ENCODE measurements around the gene TCF7L1.
A peak's percentile ranks its signal among the peaks of the same experiment; 100 is the strongest.
"Not testable (repeated sequence)": the region's sequence is repeated elsewhere in the genome, so short reads cannot be mapped to it uniquely, and the experiment has no call there.

The TCF7L1 gene

DNA sequence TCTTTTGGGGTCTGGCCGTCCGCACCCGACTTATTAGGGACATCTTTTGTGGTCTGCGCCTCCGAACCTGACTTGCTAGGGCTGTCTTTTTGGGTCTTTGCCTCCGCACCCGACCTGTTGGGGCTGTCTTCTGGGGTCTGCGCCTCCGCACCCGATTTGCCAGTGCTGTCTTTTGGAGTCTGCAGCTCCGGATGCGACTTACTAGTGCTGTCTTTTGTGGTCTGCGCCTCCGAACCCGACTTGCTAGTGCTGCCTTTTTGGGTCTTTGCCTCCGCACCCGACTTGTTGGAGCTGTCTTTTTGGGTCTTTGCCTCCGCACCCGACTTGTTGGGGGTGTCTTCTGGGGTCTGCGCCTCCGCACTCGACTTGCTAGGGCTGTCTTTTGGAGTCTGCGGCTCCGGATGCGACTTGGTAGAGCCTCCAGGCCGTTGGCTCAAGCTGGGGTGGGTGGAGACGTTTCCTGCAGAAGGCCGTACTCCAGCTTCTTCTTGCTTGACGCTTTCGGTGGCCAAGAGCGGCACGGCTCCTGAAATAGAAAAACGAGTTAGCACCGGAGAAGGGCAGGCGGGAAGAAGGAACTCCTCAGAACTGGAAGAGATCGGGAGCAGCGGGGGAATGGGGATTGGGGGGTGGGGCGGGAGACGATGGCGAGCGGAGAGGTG is 194.1 kb downstream of the TCF7L1 start:
- Histone ChIP-seq H3K9me2 (replicated peaks; ENCODE audit: insufficient read depth, low read length) (no peaks in the 10 kb centered on the region), H3K9me3 (replicated peaks; ENCODE audit: insufficient read depth, low read length) (no peaks in the 10 kb centered on the region), H3K4me1 (ENCODE audit: low read length) (peaks cover 16% of the 10 kb centered on the region), H3K9ac (ENCODE audit: low read length) (peak overlapping the region; percentile 98), H3K27me3 (replicated peaks; ENCODE audit: insufficient read depth, low read length) (no peaks in the 10 kb centered on the region), H3K4me3 (ENCODE audit: low read length) (peak overlapping the region; percentile 98), H4K20me1 (ENCODE audit: insufficient read depth, low read length) (peaks cover 17% of the 10 kb centered on the region), H3K36me3 (replicated peaks; ENCODE audit: insufficient read depth, low read length) (0 out of 2 replicates have a peak, but pooled peaks cover 9% of the 10 kb centered on the region), H3F3A (ENCODE audit: insufficient read depth, low read length) (peaks cover 18% of the 10 kb centered on the region; the same call in 1 of the 2 replicates), H3K27ac (ENCODE audit: low read length) (peak overlapping the region; percentile 96; the same call in 1 of the 2 replicates), H3K4me2 (ENCODE audit: low read depth, low read length) (peak overlapping the region; percentile 93), H3K79me2 (ENCODE audit: low read length) (peaks cover 56% of the 10 kb centered on the region), H2AFZ (ENCODE audit: low read length) (peak overlapping the region; percentile 46)
- DNase-seq = peak; percentile 57
- TF ChIP-seq EZH2phosphoT487 (IDR thresholded peaks at IDR 0.05; ENCODE audit: low read length) = no peak
- TF ChIP-seq CTCF (IDR thresholded peaks at IDR 0.05; ENCODE audit: low read length) = no peak
- no peak for TF ChIP-seq EZH2 (optimal IDR thresholded peaks at IDR 0.05; ENCODE audit: low read depth, low read length)

DNA sequence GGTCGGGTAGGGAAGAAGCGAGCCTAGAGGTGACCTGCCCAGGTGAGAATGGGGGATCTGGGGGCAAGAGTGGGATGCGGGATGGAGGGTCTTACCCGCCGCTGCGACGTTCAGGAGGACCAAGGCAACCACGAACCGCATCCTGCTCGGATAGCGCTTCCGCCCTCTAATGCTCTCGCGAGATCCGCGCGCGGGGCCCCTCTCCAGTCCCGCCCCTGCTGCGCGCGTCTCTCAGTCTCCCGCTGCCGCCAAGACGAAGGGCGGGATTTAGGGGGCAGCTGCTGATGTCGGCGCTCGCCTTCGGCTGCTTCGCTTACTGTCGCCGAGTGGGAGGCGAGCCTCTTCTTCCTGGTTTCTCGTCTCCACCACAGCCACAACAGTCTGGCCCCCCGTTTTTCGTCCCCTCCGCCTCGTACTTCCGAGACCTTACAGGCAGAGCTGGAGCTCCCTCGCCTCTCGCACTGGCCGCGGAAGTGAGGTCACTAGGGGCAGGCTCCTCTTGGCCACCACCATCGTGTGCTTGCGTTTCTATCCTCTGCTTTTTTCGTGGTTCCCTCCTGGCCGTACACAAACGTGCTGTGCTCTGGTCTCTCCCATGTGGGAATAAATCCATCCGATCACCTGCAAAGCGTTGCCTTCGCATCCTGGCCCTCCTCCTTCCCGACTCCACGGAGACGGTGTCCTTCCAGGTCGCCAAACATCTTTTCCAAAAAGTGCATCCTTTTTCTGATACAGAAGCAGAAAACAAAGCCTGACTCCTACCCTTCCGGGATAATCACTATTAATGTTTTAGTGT is 194.8 kb downstream of the TCF7L1 start, which contains the start of gene TGOLN2:
TGOLN2 (minus strand) TSS at position 168 of the 796 bp plus-strand sequence; CDS start at position 141, 27 bp downstream.
- peak within 1 kb of the TSS; percentile 98 for H3K4me3 ChIP-seq (ENCODE audit: low read length)
- peaks cover 49% of the 10 kb centered on the region for H3K79me2 ChIP-seq (ENCODE audit: low read length)
- H3K4me2 ChIP-seq (ENCODE audit: low read depth, low read length) = peak within 1 kb of the TSS; percentile 97
- H3F3A ChIP-seq (ENCODE audit: insufficient read depth, low read length) = peaks cover 18% of the 10 kb centered on the region; the same call in 1 of the 2 replicates
- peak; percentile 95 for DNase-seq
- peaks cover 17% of the 10 kb centered on the region for H4K20me1 ChIP-seq (ENCODE audit: insufficient read depth, low read length)
- no peaks in the 10 kb centered on the region for H3K9me2 ChIP-seq (replicated peaks; ENCODE audit: insufficient read depth, low read length)
- H3K36me3 ChIP-seq (replicated peaks; ENCODE audit: insufficient read depth, low read length) = 0 out of 2 replicates have a peak, but pooled peaks cover 9% of the 10 kb centered on the region
- TF ChIP-seq CTCF (IDR thresholded peaks at IDR 0.05; ENCODE audit: low read length) = no peak
- no peak for TF ChIP-seq EZH2phosphoT487 (IDR thresholded peaks at IDR 0.05; ENCODE audit: low read length)
- no peak for TF ChIP-seq EZH2 (optimal IDR thresholded peaks at IDR 0.05; ENCODE audit: low read depth, low read length)
- peak within 1 kb of the TSS; percentile 98 for H3K9ac ChIP-seq (ENCODE audit: low read length)
- peaks cover 16% of the 10 kb centered on the region for H3K4me1 ChIP-seq (ENCODE audit: low read length)
- H3K27me3 ChIP-seq (replicated peaks; ENCODE audit: insufficient read depth, low read length) = no peaks in the 10 kb centered on the region
- H3K9me3 ChIP-seq (replicated peaks; ENCODE audit: insufficient read depth, low read length) = no peaks in the 10 kb centered on the region
- H2AFZ ChIP-seq (ENCODE audit: low read length) = peak within 1 kb of the TSS; percentile 92
- peak within 1 kb of the TSS; percentile 96 for H3K27ac ChIP-seq (ENCODE audit: low read length)

DNA sequence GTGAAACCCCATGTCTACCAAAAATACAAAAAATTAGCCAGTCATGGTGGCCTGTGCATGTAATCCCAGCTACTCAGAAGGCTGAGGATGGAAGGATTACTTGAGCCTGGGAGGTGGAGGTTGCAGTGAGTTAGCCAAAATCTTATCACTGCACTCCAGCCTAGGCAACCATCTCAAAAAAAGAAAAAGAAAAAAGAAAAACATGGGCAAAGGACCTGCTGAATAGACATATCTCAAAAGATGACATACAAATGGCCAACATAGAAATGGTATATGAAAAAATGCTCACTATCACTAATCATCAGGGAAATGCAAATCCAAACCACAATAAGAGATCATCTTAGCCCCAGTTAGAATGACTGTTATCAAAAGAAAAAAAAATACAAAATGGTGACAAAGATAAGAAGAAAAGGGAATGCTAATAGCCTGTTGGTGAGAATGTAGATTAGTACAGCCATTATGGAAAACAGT is 196.0 kb downstream of the TCF7L1 start:
- no peak for DNase-seq
- Histone ChIP-seq H3K79me2 (ENCODE audit: low read length) (peaks cover 37% of the 10 kb centered on the region), H3K4me2 (ENCODE audit: low read depth, low read length) (no peak overlapping the region), H4K20me1 (ENCODE audit: insufficient read depth, low read length) (peaks cover 17% of the 10 kb centered on the region), H3K9me2 (replicated peaks; ENCODE audit: insufficient read depth, low read length) (no peaks in the 10 kb centered on the region), H3K9me3 (replicated peaks; ENCODE audit: insufficient read depth, low read length) (no peaks in the 10 kb centered on the region), H3K36me3 (replicated peaks; ENCODE audit: insufficient read depth, low read length) (0 out of 2 replicates have a peak, but pooled peaks cover 9% of the 10 kb centered on the region), H3K4me3 (ENCODE audit: low read length) (no peak overlapping the region), H3F3A (ENCODE audit: insufficient read depth, low read length) (peaks cover 18% of the 10 kb centered on the region; the same call in 1 of the 2 replicates), H3K27me3 (replicated peaks; ENCODE audit: insufficient read depth, low read length) (no peaks in the 10 kb centered on the region), H2AFZ (ENCODE audit: low read length) (no peak overlapping the region), H3K27ac (ENCODE audit: low read length) (no peak overlapping the region), H3K9ac (ENCODE audit: low read length) (peak overlapping the region; percentile 98; the same call in 1 of the 2 replicates), H3K4me1 (ENCODE audit: low read length) (peaks cover 16% of the 10 kb centered on the region)
- TF ChIP-seq CTCF (IDR thresholded peaks at IDR 0.05; ENCODE audit: low read length) (no peak), EZH2phosphoT487 (IDR thresholded peaks at IDR 0.05; ENCODE audit: low read length) (no peak), EZH2 (optimal IDR thresholded peaks at IDR 0.05; ENCODE audit: low read depth, low read length) (no peak)

DNA sequence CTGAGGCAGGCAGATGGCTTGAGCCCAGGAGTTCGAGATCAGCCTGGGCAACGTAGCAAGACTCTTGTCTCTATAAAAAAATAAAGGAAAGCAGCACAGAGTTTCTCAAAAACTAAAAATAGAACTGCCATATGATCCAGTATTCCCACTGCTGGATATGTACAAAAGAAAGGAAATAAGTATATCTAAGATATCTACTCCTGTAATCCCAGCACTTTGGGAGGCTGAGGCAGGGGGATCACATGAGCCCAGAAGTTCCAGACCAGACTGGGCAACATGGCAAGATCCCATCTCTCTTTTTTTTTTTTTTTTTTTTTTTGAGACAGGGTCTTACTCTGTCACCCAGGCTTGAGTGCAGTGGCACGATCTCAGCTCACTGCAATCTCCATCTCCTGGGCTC is 196.5 kb downstream of the TCF7L1 start:
- Histone ChIP-seq H4K20me1 (ENCODE audit: insufficient read depth, low read length) (peaks cover 16% of the 10 kb centered on the region), H3F3A (ENCODE audit: insufficient read depth, low read length) (peaks cover 18% of the 10 kb centered on the region; the same call in 1 of the 2 replicates), H3K4me1 (ENCODE audit: low read length) (peaks cover 11% of the 10 kb centered on the region), H3K79me2 (ENCODE audit: low read length) (peaks cover 32% of the 10 kb centered on the region)
- not testable (repeated sequence) for H3K9me3 ChIP-seq (replicated peaks; ENCODE audit: insufficient read depth, low read length); H3K27ac ChIP-seq (ENCODE audit: low read length); H3K4me3 ChIP-seq (ENCODE audit: low read length); H3K9me2 ChIP-seq (replicated peaks; ENCODE audit: insufficient read depth, low read length); H2AFZ ChIP-seq (ENCODE audit: low read length); H3K27me3 ChIP-seq (replicated peaks; ENCODE audit: insufficient read depth, low read length); DNase-seq; H3K9ac ChIP-seq (ENCODE audit: low read length); H3K36me3 ChIP-seq (replicated peaks; ENCODE audit: insufficient read depth, low read length); H3K4me2 ChIP-seq (ENCODE audit: low read depth, low read length)

Measured in MM.1S (cell line).